NT2/D1 (cell line): ENCODE data around the gene STARD7.
"Not testable (repeated sequence)": the region's sequence is repeated elsewhere in the genome, so short reads cannot be mapped to it uniquely, and the experiment has no call there.

Experiments used
- DNase-seq: peaks from one replicate; pipeline ENCODE4 v3.0.0-alpha.2; 2011; ENCODE audit warnings: low read depth, low spot score
- H3K27me3 ChIP-seq: 2 replicates; pipeline ENCODE4 v1.6.0; 2011; ENCODE audit warnings: mild to moderate bottlenecking; ENCODE audit not compliant: insufficient read length, insufficient read depth
- H3K36me3 ChIP-seq: 2 replicates; pipeline ENCODE4 v1.6.1; 2011; ENCODE audit warnings: mild to moderate bottlenecking, low read length, mixed read lengths; ENCODE audit not compliant: insufficient read depth, insufficient read length
- H3K4me1 ChIP-seq: 2 replicates; pipeline ENCODE4 v1.5.1; 2011; ENCODE audit not compliant: insufficient read depth, insufficient read length
- H3K4me3 ChIP-seq: 2 replicates; pipeline ENCODE4 v1.5.1; 2011; ENCODE audit warnings: low read depth; ENCODE audit not compliant: insufficient read length
- H3K9ac ChIP-seq: 2 replicates; pipeline ENCODE4 v1.6.0; 2011; ENCODE audit warnings: low read depth; ENCODE audit not compliant: insufficient read length
- H3K9me3 ChIP-seq: 2 replicates; pipeline ENCODE4 v1.5.1; 2011; ENCODE audit warnings: mild to moderate bottlenecking, low read length; ENCODE audit not compliant: insufficient read depth
- SUZ12 ChIP-seq: IDR thresholded peaks from 2 replicates; pipeline ENCODE4 v1.6.1; 2011; ENCODE audit not compliant: insufficient read length, insufficient read depth; ENCODE audit errors: extremely low read depth
- YY1 ChIP-seq: IDR thresholded peaks from 2 replicates; pipeline ENCODE4 v1.6.1; 2011; ENCODE audit not compliant: insufficient read length, insufficient read depth
- ZNF274 ChIP-seq: IDR thresholded peaks from 2 replicates; pipeline ENCODE4 v1.6.1; 2011; ENCODE audit warnings: mild to moderate bottlenecking, low read depth, low read length

STARD7 gene

DNA sequence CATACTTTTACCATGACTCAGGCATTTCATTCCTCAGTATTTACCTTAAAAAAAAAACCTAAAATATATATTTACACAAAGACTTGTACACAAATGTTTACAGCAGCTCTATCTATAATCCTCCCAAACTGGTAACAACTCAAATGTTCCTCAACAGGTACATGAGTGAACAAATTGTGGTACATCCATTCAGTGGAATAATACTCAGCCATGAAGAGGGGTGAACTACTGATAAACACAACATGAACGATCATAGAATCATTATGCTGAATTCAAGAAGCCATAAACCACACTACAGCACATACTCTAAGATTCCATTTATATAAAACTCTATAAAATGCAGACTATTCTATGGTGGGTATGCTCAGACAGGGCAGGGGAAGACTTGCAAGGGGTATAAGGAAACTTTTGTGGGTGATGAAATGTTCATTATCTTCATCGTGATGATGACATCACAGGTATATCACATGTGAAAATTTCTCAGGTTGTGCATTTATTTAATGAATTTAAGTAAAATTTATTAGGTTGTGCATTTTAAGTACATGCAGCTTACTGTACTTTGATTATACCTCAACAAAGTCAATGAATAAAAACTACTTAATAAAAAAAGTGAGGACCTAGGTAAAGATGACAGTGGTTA is 38.6 kb downstream of the STARD7 start:
- H3K36me3 ChIP-seq: no peaks in the 10 kb centered on the region
- no peak overlapping the region for H3K9ac ChIP-seq
- TF ChIP-seq ZNF274: no peak
- no peak for TF ChIP-seq YY1
- TF ChIP-seq SUZ12: no peak
- no peak for DNase-seq
- no peaks in the 10 kb centered on the region for H3K4me1 ChIP-seq
- H3K9me3 ChIP-seq: peaks cover 11% of the 10 kb centered on the region
- H3K4me3 ChIP-seq: no peak overlapping the region
- H3K27me3 ChIP-seq: no peaks in the 10 kb centered on the region

- H3K4me1 ChIP-seq: peaks cover 13% of the 10 kb centered on the region
- H3K4me3 ChIP-seq: no peak overlapping the region
- H3K9me3 ChIP-seq: peaks cover 11% of the 10 kb centered on the region
- no peak for DNase-seq
- H3K27me3 ChIP-seq: no peaks in the 10 kb centered on the region
- no peak overlapping the region for H3K9ac ChIP-seq
- TF ChIP-seq SUZ12 (no peak), ZNF274 (no peak), YY1 (no peak)
- no peaks in the 10 kb centered on the region for H3K36me3 ChIP-seq
These were observed 41.1 kb downstream of the STARD7 start for GRCh38 chr2:96167407-96168013.

GRCh38 chr2:96164459-96165184 is 44.0 kb downstream of the STARD7 start:
- H3K36me3 ChIP-seq: no peaks in the 10 kb centered on the region
- peaks cover 13% of the 10 kb centered on the region for H3K4me1 ChIP-seq
- H3K9me3 ChIP-seq: peaks cover 1% of the 10 kb centered on the region; the same call in 1 of the 2 replicates
- TF ChIP-seq SUZ12 (no peak), ZNF274 (no peak)
- H3K9ac ChIP-seq: peak overlapping the region; percentile 17
- no peak for DNase-seq
- no peak overlapping the region for H3K4me3 ChIP-seq
- no peaks in the 10 kb centered on the region for H3K27me3 ChIP-seq

GRCh38 chr2:96163768-96164429 is 44.7 kb downstream of the STARD7 start:
- Histone ChIP-seq H3K27me3 (no peaks in the 10 kb centered on the region), H3K9me3 (no peaks in the 10 kb centered on the region; the same call in 1 of the 2 replicates), H3K4me1 (peaks cover 13% of the 10 kb centered on the region), H3K4me3 (no peak overlapping the region), H3K36me3 (no peaks in the 10 kb centered on the region), H3K9ac (peak overlapping the region; percentile 17)
- TF ChIP-seq SUZ12 (no peak), YY1 (no peak), ZNF274 (no peak)
- no peak for DNase-seq

GRCh38 chr2:96163415-96163767 is 45.2 kb downstream of the STARD7 start:
- DNase-seq: no peak
- no peak for TF ChIP-seq ZNF274
- no peak overlapping the region for H3K4me3 ChIP-seq
- no peaks in the 10 kb centered on the region for H3K36me3 ChIP-seq
- H3K9me3 ChIP-seq: no peaks in the 10 kb centered on the region; the same call in 1 of the 2 replicates
- peaks cover 18% of the 10 kb centered on the region for H3K4me1 ChIP-seq
- no peaks in the 10 kb centered on the region for H3K27me3 ChIP-seq
- H3K9ac ChIP-seq: no peak overlapping the region

DNA sequence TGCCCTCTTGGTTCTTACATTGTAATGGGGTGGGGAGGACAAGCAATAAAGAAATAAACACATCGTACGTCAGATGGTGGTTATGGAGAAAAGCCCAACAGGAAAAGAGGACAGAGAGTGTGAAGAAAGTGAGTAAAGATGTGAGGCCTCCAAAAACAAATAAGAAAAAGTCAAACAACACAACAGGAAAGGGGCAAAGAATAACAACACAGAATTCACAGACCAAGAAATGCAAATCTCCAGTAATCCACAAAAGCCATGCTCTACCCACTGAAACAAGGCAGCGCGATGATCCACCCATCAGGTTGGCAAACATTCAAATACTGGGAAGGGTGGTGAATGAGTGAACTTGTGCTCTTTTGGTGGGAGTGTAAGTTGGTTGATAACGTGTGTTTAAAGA is 46.7 kb downstream of the STARD7 start:
- H3K4me3 ChIP-seq: no peak overlapping the region
- TF ChIP-seq YY1 (no peak), SUZ12 (no peak), ZNF274 (no peak)
- no peaks in the 10 kb centered on the region for H3K36me3 ChIP-seq
- H3K27me3 ChIP-seq: no peaks in the 10 kb centered on the region
- H3K4me1 ChIP-seq: peaks cover 26% of the 10 kb centered on the region
- DNase-seq: no peak
- no peaks in the 10 kb centered on the region; the same call in 1 of the 2 replicates for H3K9me3 ChIP-seq
- no peak overlapping the region for H3K9ac ChIP-seq

GRCh38 chr2:96160366-96160765 is 48.3 kb downstream of the STARD7 start:
- not testable (repeated sequence) for H3K27me3 ChIP-seq, H3K9me3 ChIP-seq, H3K4me3 ChIP-seq, DNase-seq, H3K9ac ChIP-seq, H3K36me3 ChIP-seq
- H3K4me1 ChIP-seq: peaks cover 26% of the 10 kb centered on the region
